ENCODE data around the gene GMFB. TPM values are rescaled to one million over a fixed set of nuclear protein-coding genes. Genes with fewer than 3 reads are reported as not detected.

Gene GMFB
- total and polyA plus RNA-seq, 10 of the 15 experiments (the other 5 are each of a cell fraction or from before 2014, with no cell fraction given) = 29.3 to 71.0 (median 50.8) TPM

DNA sequence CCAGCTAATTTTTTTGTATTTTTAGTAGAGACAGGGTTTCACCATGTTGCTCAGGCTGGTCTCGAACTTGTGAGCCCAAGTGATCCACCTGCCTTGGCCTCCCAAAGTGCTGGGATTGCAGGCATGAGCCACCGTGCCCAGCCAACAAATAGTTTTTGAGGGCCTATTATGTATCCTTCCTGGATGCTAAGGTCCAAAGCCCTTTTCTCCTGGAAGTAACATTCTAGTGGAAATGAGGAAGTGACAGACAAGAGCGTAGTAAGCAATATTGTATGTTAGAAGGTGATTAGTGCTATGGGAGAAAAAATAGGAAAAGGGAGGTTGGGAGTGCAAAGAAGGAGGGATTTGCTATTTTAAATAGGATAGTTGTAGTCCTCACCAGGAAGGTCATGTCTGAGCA lies 12.0 kb upstream of the GMFB start:
- Histone ChIP-seq H4K20me1 (ENCODE audit: control insufficient read depth, insufficient read depth) (no peaks in the 10 kb centered on the region), H2AFZ (ENCODE audit: control insufficient read depth, low read depth, low read length) (no peak overlapping the region), H3K36me3 (ENCODE audit: control insufficient read depth in 2 of 2, insufficient read depth in 2 of 2, low read length in 1 of 2) (no peaks in the 10 kb centered on the region), H3K4me3 (no peak overlapping the region), H3K27ac (ENCODE audit: control insufficient read depth, insufficient read depth) (no peak overlapping the region), H3K4me1 (ENCODE audit: control insufficient read depth, insufficient read depth, low read length) (no peaks in the 10 kb centered on the region), H3K4me2 (ENCODE audit: control insufficient read depth, insufficient read depth) (no peak overlapping the region), H3K9ac (ENCODE audit: control insufficient read depth, insufficient read depth, low read length) (no peak overlapping the region), H3K9me3 (replicated peaks; ENCODE audit: control insufficient read depth, insufficient read depth, low read length) (no peaks in the 10 kb centered on the region), H3K27me3 (replicated peaks in 1 of 2; ENCODE audit: control insufficient read depth in 2 of 2, insufficient read depth in 2 of 2, low read length in 1 of 2) (no peaks in the 10 kb centered on the region), H3K79me2 (ENCODE audit: control insufficient read depth, insufficient read depth, low read length) (no peaks in the 10 kb centered on the region)
- POLR2A ChIA-PET = no interaction called here
- RAD21 ChIA-PET (ENCODE audit: unreplicated experiment) = no interaction called here
- WGBS (ENCODE audit: insufficient coverage, insufficient replicate concordance, low lambda C conversion rate, missing lambda C conversion rate) = 37% methylated on average over 3 of the region's 3 CpGs
- ATAC-seq (no peak), FAIRE-seq (no peak), DNase-seq (ENCODE audit: low read depth, low spot score) (no peak)
- intact Hi-C loops (cut with micrococcal nuclease; ENCODE audit: unreplicated experiment) (no loop called here), in situ Hi-C loops (cut with MboI) (no loop called here)
- CTCF ChIA-PET = no interaction called here
- no TSS peak for BruUV-seq (replicated peaks)
- SMC1A ChIA-PET (ENCODE audit: uncharacterized antibody, unreplicated experiment) = no interaction called here
- TF ChIP-seq SPI1 (IDR thresholded peaks at IDR 0.05; ENCODE audit: borderline replicate concordance, insufficient read depth, low read depth, low read length) (peak; percentile 31; the same call in 1 of the 2 replicates), POLR2AphosphoS5 (IDR thresholded peaks at IDR 0.05; ENCODE audit: low read length) (no peak), ZNF384 (IDR thresholded peaks at IDR 0.05; ENCODE audit: borderline replicate concordance, low read depth, low read length) (no peak)

- no peak for FAIRE-seq
- intact Hi-C loops (cut with micrococcal nuclease; ENCODE audit: unreplicated experiment) = no loop called here
- CTCF ChIA-PET = no interaction called here
- TF ChIP-seq RB1 (IDR thresholded peaks at IDR 0.05; ENCODE audit: borderline replicate concordance) (no peak), MXI1 (IDR thresholded peaks at IDR 0.05; ENCODE audit: low read depth, low read length) (no peak), SMAD1 (IDR thresholded peaks at IDR 0.05; ENCODE audit: low read depth, partially characterized antibody) (no peak), ATF3 (IDR thresholded peaks at IDR 0.05; ENCODE audit: borderline replicate concordance, extremely low read depth, low read depth, low read length) (no peak), RBBP5 (conservative IDR thresholded peaks at IDR 0.05) (no peak), SKIL (IDR thresholded peaks at IDR 0.05; ENCODE audit: low read depth, poor library complexity, severe bottlenecking) (no peak), NFYA (IDR thresholded peaks at IDR 0.05; ENCODE audit: borderline replicate concordance, low read depth, low read length) (no peak), ZSCAN29 (IDR thresholded peaks at IDR 0.05) (no peak)
- TF ChIP-seq, protein P1, sequence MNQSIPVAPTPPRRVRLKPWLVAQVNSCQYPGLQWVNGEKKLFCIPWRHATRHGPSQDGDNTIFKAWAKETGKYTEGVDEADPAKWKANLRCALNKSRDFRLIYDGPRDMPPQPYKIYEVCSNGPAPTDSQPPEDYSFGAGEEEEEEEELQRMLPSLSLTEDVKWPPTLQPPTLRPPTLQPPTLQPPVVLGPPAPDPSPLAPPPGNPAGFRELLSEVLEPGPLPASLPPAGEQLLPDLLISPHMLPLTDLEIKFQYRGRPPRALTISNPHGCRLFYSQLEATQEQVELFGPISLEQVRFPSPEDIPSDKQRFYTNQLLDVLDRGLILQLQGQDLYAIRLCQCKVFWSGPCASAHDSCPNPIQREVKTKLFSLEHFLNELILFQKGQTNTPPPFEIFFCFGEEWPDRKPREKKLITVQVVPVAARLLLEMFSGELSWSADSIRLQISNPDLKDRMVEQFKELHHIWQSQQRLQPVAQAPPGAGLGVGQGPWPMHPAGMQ (IDR thresholded peaks at IDR 0.05; ENCODE audit: borderline replicate concordance) = no peak
- TF ChIP-seq, protein P2, sequence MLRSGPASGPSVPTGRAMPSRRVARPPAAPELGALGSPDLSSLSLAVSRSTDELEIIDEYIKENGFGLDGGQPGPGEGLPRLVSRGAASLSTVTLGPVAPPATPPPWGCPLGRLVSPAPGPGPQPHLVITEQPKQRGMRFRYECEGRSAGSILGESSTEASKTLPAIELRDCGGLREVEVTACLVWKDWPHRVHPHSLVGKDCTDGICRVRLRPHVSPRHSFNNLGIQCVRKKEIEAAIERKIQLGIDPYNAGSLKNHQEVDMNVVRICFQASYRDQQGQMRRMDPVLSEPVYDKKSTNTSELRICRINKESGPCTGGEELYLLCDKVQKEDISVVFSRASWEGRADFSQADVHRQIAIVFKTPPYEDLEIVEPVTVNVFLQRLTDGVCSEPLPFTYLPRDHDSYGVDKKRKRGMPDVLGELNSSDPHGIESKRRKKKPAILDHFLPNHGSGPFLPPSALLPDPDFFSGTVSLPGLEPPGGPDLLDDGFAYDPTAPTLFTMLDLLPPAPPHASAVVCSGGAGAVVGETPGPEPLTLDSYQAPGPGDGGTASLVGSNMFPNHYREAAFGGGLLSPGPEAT (IDR thresholded peaks at IDR 0.05; ENCODE audit: low read depth) = no peak
Observed at GRCh38 chr14:54498579-54498978, 9.8 kb upstream of the GMFB start.

More at GRCh38 chr14:54498579-54498978, 9.8 kb upstream of the GMFB start:
- 46% methylated on average over 7 of the region's 7 CpGs for WGBS (ENCODE audit: insufficient coverage, insufficient replicate concordance, low lambda C conversion rate, missing lambda C conversion rate)
- SMC1A ChIA-PET (ENCODE audit: uncharacterized antibody, unreplicated experiment) = no interaction called here
- DNase-seq (ENCODE audit: low read depth, low spot score) (no peak), ATAC-seq (no peak)
- H3K79me2 ChIP-seq (ENCODE audit: control insufficient read depth, insufficient read depth, low read length) = no peaks in the 10 kb centered on the region
- H3K4me1 ChIP-seq (ENCODE audit: control insufficient read depth, insufficient read depth, low read length) = no peaks in the 10 kb centered on the region
- no peak overlapping the region for H2AFZ ChIP-seq (ENCODE audit: control insufficient read depth, low read depth, low read length)
- no peaks in the 10 kb centered on the region for H3K36me3 ChIP-seq (ENCODE audit: control insufficient read depth in 2 of 2, insufficient read depth in 2 of 2, low read length in 1 of 2)
- no peaks in the 10 kb centered on the region for H3K9me3 ChIP-seq (replicated peaks; ENCODE audit: control insufficient read depth, insufficient read depth, low read length)
- POLR2A ChIA-PET = no interaction called here
- no peak overlapping the region for H3K4me3 ChIP-seq
- BruUV-seq (replicated peaks) = no TSS peak
- RAD21 ChIA-PET (ENCODE audit: unreplicated experiment) = no interaction called here
- in situ Hi-C loops (cut with MboI) = no loop called here
- no peaks in the 10 kb centered on the region for H4K20me1 ChIP-seq (ENCODE audit: control insufficient read depth, insufficient read depth)
- no peak overlapping the region for H3K27ac ChIP-seq (ENCODE audit: control insufficient read depth, insufficient read depth)
- no peak overlapping the region for H3K4me2 ChIP-seq (ENCODE audit: control insufficient read depth, insufficient read depth)
- H3K9ac ChIP-seq (ENCODE audit: control insufficient read depth, insufficient read depth, low read length) = no peak overlapping the region
- no peaks in the 10 kb centered on the region for H3K27me3 ChIP-seq (replicated peaks in 1 of 2; ENCODE audit: control insufficient read depth in 2 of 2, insufficient read depth in 2 of 2, low read length in 1 of 2)
